Neuron (in vitro differentiated cells): ENCODE results near the gene CD82.

Experiments
- H2AFZ ChIP-seq: one replicate; pipeline ENCODE4 v1.6.1; 2013; ENCODE audit warnings: low read depth, mild to moderate bottlenecking, inconsistent platforms, low read length, moderate library complexity
- H3K27me3 ChIP-seq: one replicate; pipeline ENCODE4 v1.6.1; 2013; ENCODE audit warnings: low read length; ENCODE audit not compliant: insufficient read depth
- H3K36me3 ChIP-seq: one replicate; pipeline ENCODE4 v1.6.1; 2013; ENCODE audit warnings: low read length; ENCODE audit not compliant: insufficient read depth
- H3K4me1 ChIP-seq: one replicate; pipeline ENCODE4 v1.6.1; 2013; ENCODE audit warnings: low read length; ENCODE audit not compliant: insufficient read depth
- H3K4me3 ChIP-seq: 2 replicates; pipeline ENCODE4 v1.5.1; 2013; ENCODE audit warnings: mild to moderate bottlenecking, low read length, moderate library complexity
- H3K9me3 ChIP-seq: one replicate; pipeline ENCODE4 v1.6.1; 2013; ENCODE audit warnings: low read length

The CD82 gene

GRCh38 chr11:44620328-44620725, 54.9 kb downstream of the CD82 start:
- Histone ChIP-seq H3K27me3 (no peaks in the 10 kb centered on the region), H3K4me1 (no peaks in the 10 kb centered on the region), H3K4me3 (no peak overlapping the region), H3K9me3 (no peaks in the 10 kb centered on the region), H2AFZ (no peak overlapping the region), H3K36me3 (no peaks in the 10 kb centered on the region)

- no peaks in the 10 kb centered on the region for H3K36me3 ChIP-seq
- H3K4me3 ChIP-seq: no peak overlapping the region
Measured at GRCh38 chr11:44621140-44621681, 55.7 kb downstream of the CD82 start.

GRCh38 chr11:44621784-44622183, 56.3 kb downstream of the CD82 start:
- Histone ChIP-seq H3K4me1 (no peaks in the 10 kb centered on the region), H3K4me3 (no peak overlapping the region), H3K27me3 (no peaks in the 10 kb centered on the region), H2AFZ (no peak overlapping the region), H3K36me3 (no peaks in the 10 kb centered on the region), H3K9me3 (no peaks in the 10 kb centered on the region)

More at GRCh38 chr11:44621140-44621681, 55.7 kb downstream of the CD82 start:
- Histone ChIP-seq H2AFZ (no peak overlapping the region), H3K27me3 (no peaks in the 10 kb centered on the region), H3K4me1 (no peaks in the 10 kb centered on the region), H3K9me3 (no peaks in the 10 kb centered on the region)

- H3K27me3 ChIP-seq: no peaks in the 10 kb centered on the region
- H3K9me3 ChIP-seq: no peaks in the 10 kb centered on the region
- no peaks in the 10 kb centered on the region for H3K4me1 ChIP-seq
- no peaks in the 10 kb centered on the region for H3K36me3 ChIP-seq
- no peak overlapping the region for H3K4me3 ChIP-seq
- no peak overlapping the region for H2AFZ ChIP-seq
Measured at GRCh38 chr11:44622190-44622650, 56.8 kb downstream of the CD82 start.

GRCh38 chr11:44622721-44623258, 57.3 kb downstream of the CD82 start:
- H3K9me3 ChIP-seq: no peaks in the 10 kb centered on the region
- peaks cover 1% of the 10 kb centered on the region for H3K27me3 ChIP-seq
- H3K4me3 ChIP-seq: no peak overlapping the region
- no peaks in the 10 kb centered on the region for H3K36me3 ChIP-seq
- no peak overlapping the region for H2AFZ ChIP-seq
- H3K4me1 ChIP-seq: no peaks in the 10 kb centered on the region

GRCh38 chr11:44623341-44623730, 57.9 kb downstream of the CD82 start:
- H3K9me3 ChIP-seq: no peaks in the 10 kb centered on the region
- H2AFZ ChIP-seq: no peak overlapping the region
- no peaks in the 10 kb centered on the region for H3K36me3 ChIP-seq
- no peaks in the 10 kb centered on the region for H3K4me1 ChIP-seq
- H3K27me3 ChIP-seq: peaks cover 6% of the 10 kb centered on the region
- H3K4me3 ChIP-seq: no peak overlapping the region

GRCh38 chr11:44623731-44624491, 58.4 kb downstream of the CD82 start:
- Histone ChIP-seq H3K27me3 (peaks cover 7% of the 10 kb centered on the region), H3K36me3 (no peaks in the 10 kb centered on the region)

GRCh38 chr11:44624761-44625221, 59.3 kb downstream of the CD82 start:
- no peaks in the 10 kb centered on the region for H3K4me1 ChIP-seq
- no peak overlapping the region for H2AFZ ChIP-seq
- no peak overlapping the region for H3K4me3 ChIP-seq
- H3K36me3 ChIP-seq: no peaks in the 10 kb centered on the region
- no peaks in the 10 kb centered on the region for H3K9me3 ChIP-seq
- peaks cover 7% of the 10 kb centered on the region for H3K27me3 ChIP-seq

More at GRCh38 chr11:44623731-44624491, 58.4 kb downstream of the CD82 start:
- Histone ChIP-seq H2AFZ (no peak overlapping the region), H3K4me1 (no peaks in the 10 kb centered on the region), H3K4me3 (no peak overlapping the region), H3K9me3 (no peaks in the 10 kb centered on the region)

- Histone ChIP-seq H3K9me3 (no peaks in the 10 kb centered on the region), H3K36me3 (no peaks in the 10 kb centered on the region), H3K4me3 (no peak overlapping the region), H3K4me1 (no peaks in the 10 kb centered on the region), H2AFZ (no peak overlapping the region), H3K27me3 (peaks cover 7% of the 10 kb centered on the region)
Measured at GRCh38 chr11:44625759-44626523, 60.5 kb downstream of the CD82 start.

- Histone ChIP-seq H3K9me3 (no peaks in the 10 kb centered on the region), H2AFZ (no peak overlapping the region), H3K4me1 (no peaks in the 10 kb centered on the region), H3K36me3 (no peaks in the 10 kb centered on the region), H3K4me3 (no peak overlapping the region), H3K27me3 (peaks cover 7% of the 10 kb centered on the region)
Measured at GRCh38 chr11:44626645-44627044, 61.2 kb downstream of the CD82 start.

- Histone ChIP-seq H2AFZ (no peak overlapping the region), H3K27me3 (peaks cover 7% of the 10 kb centered on the region), H3K9me3 (no peaks in the 10 kb centered on the region), H3K4me1 (no peaks in the 10 kb centered on the region), H3K4me3 (no peak overlapping the region), H3K36me3 (no peaks in the 10 kb centered on the region)
Measured at GRCh38 chr11:44627165-44627789, 61.8 kb downstream of the CD82 start.

GRCh38 chr11:44627911-44628729, 62.7 kb downstream of the CD82 start:
- H3K9me3 ChIP-seq: no peaks in the 10 kb centered on the region
- peaks cover 7% of the 10 kb centered on the region for H3K27me3 ChIP-seq
- H2AFZ ChIP-seq: no peak overlapping the region
- no peaks in the 10 kb centered on the region for H3K4me1 ChIP-seq
- no peak overlapping the region for H3K4me3 ChIP-seq
- no peaks in the 10 kb centered on the region for H3K36me3 ChIP-seq
